ENCODE measurements around the gene C19orf44. TPM values are rescaled to one million over a fixed set of nuclear protein-coding genes. Genes with fewer than 3 reads are reported as not detected.
"Not testable (repeated sequence)": the region's sequence is repeated elsewhere in the genome, so short reads cannot be mapped to it uniquely, and the experiment has no call there.

The C19orf44 gene
- total RNA-seq, 1 donor from 2014 or later, result 2.8 TPM

DNA sequence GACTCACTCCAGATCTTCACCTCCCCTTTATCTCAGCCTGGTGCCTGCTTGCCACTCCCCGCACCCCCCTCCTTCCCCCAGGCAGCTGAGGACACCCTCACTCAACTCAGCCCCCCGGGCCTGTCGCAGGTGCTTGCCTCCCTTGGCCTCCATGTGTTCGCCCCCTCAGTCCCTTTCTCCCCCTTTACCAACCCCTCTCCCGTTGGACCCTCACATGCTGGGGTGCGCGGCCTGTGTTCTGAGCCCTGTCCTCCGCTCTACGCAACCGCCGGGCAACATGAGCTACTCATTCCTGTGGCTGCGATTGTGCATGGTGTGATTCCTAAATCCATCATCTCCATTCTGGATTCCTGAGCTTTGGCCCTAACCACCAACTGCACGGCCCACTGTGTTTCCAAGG is 40.9 kb downstream of the C19orf44 start:
- no peak for DNase-seq

DNA sequence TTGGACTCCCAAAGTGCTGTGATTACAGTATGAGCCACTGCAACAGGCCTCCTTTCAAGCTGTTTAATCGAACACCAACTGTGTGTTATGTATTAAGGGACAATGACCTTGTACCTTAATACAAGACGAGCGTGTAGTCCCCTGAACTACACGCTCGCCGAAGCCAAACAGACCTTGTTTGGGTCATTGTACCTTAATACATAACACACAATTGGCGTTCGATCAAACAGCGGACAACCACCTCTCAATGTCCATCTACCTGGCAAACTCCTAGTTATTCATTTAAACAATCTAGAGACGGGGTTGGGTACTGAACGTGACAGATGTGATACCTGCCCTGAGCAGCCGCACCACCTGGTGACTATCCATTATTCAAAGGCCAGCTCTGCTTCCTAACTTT is 44.8 kb downstream of the C19orf44 start:
- DNase-seq, result no peak

DNA sequence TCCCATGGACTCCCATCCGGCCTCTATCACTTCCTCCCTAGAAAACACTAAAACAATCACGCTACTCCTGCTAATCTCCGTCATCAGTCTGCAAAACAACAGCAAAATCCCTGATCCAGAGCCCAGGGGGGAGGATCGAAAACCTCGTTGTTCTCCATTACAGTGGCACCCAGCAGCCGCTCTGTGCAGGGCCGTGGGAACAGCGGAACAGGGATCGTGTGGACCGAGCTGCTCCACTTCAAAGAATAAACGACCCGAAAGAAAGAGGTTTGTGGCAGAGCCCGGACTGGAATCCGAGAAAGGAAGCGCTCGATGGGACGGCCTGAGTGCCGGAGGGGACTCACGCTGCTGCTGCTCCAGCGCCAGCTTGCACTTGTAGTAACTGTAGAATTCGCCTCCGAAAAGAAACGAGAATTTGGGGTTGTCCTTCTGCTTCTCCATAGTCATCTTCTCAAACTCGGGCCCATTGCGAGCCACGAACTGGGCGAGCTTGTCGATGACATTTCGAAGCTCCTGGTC is 45.4 kb downstream of the C19orf44 start:
- no peak for DNase-seq

DNA sequence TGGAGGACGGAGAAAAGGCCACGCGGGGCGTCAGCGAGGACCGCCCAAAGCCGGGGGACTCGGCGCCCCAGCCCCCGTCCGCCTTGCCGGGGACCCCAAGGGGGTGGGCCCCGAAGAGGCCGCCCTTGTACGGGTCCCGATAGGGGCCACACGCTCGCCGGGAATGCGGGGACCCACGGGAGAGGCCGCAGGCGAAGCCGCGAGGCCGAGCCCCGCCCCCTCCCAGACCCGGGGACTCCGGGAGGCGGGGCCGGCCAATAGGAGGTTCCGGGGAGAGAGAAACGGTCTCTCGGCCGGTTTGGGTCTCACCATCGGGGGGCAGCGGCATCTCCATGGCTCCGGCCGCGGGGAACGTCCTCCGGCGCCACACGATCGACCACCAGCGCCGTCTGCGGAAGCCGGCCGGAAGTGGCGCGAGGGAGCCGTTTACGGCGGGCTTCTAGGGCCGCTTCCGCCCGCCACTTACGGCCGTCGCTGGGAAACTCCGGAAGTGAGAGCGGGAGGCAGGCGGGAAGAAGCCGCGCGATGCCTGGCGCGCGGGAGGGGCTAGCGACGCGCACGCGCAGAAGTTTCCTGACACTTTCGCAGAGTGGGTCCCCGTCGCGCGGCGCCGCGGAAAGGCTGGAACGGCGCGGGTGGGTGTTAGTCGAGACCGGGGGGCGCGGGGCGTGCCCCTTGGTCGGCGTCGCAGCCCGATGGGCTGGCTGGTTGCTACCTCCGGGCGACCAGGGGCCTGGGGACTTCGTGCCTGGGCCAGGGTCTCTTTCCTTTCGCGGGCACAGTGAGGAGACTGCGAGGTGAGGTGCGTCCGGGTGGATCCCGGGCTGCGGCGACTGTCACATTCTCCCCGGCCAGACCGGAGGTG is 46.1 kb downstream of the C19orf44 start, which contains the start of gene CHERP:
Gene CHERP, minus strand, starts transcription at position 393 of the 865 bp plus-strand sequence. Its CDS starts 59 bp downstream, at position 334.
- peak; percentile 86 for DNase-seq

DNA sequence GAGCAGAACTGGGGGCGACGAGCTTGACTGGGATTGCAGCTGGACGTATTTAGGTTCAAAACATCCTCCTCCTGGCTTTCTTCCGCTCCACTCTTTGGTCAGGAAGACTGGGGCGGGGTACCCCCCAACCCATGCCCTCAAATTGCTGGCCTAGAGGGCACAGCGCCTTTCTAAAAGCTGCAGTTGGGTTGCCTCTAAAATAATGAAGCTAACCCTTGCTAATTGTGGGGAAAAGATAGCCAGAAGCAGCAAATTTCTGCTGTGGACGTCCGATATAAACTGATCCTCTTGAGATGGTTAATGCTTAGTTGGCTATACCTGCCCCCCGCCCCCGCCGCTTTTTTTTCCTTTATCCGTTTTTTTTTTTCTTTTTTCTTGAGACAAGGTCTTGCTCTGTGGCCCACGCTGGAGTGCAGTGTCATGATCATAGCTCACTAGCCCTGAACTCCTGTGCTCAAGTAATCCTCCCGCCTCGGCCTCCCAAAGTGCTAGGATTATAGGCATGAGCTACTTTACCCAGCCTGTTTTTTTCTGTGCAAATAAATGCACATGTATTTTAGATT is 46.8 kb downstream of the C19orf44 start:
- no peak for DNase-seq

DNA sequence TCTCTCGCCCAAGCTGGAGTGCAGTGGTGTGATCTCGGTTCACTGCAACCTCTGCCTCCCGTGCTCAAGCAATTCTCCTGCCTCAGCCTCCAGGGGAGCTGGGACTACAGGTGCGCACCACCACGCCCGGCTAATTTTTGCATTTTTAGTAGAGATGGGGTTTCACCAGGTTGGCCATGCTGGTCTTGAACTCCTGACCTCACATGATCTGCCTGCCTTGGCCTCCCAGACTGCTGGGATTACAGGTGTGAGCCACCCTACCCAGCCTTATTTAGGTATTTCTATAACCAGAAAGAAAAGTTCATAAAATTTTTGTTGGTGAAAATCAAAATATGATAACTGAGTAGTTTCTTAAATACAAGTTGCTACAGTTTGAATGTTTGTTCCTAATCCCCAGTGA is 47.5 kb downstream of the C19orf44 start:
- DNase-seq, result not testable (repeated sequence)

DNA sequence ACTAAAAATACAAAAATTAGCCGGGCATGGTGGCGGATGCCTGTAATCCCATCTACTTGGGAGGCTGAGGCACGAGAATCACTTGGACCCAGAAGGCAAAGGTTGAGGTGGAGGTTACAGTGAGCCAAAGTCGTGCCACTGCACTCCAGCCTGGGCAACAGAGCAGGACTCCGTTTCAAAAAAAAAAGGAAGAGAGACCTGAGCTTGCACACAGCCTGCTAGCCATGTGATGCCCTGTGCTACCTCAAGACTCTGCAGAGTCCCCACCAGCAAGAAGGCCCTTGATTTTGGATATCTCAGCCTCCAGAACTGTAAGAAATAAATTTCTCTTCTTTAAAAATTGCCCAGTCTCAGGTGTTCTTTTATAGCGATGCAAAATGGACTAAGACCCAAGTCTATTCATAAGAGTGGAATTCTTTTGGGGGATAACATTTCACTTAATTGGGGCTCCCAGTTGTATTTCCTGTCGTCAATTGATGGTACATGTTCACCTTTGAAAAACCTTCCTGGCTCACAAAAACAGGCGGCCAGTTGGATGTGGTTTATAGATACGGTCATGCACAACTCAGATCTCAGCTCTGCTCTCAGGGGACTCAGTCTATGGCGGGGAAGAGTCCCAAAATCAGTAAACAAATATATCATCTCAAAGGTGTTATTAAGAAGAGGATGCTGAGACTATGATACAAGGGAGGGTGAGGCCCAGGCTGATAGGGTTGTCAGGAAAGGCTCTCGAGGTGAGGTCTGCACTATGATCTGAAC is 48.5 kb downstream of the C19orf44 start:
- no peak for DNase-seq

DNA sequence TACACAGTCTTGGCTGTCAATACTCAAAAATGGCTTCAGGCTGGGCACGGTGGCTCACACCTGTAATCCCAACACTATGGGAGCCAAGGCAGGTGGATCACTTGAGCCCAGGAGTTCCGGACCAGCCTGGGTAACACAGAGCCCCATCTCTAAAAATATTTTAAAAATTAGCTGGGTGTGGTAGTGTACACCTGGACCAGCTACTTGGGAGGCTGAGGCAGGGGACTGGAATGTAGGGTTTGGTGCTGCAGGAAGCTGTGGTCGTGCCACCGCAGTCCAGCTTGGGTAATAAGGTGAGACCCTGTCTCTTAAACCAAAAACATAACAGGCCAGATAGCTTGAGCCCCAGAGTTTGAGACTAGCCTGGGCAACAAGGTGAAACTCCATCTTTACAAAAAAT is 52.8 kb downstream of the C19orf44 start:
- no peak for DNase-seq

DNA sequence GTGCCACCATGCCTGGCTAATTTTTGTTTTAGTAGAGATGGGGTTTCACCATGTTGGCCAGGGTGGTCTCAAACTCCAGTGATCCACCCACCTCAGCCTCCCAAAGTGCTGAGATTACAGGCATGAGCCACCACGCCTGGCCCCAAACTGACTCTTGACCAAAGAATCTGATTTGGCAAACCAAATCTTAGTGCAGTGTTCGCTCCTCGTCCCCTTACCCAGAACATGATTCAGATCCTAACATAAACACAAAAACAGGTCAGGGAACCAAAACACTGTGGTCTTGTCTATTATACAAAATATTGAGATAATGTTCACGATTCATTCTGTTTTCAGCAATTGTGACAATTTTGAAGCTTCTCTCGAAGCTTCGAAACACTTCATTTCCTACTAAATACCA is 55.7 kb downstream of the C19orf44 start:
- DNase-seq, result not testable (repeated sequence)

DNA sequence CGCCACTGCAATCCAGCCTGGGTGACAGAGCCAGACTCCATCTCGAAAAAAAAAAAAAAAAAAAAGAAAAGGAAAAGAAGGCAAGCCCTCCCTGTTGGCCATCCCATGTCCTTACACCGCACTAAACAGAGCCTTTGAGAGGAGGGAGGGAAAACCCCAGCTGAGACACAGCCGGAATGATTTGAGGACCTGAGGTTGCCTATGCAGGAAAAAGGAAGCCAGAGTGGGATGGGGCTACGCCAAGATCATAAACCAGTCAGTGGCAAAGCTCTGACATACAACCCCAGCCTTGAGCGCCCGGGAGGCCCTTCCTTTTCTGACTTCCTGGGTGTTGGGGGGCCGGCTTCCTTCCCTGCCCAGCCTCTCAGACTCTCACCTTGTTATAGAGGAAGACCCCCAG is 58.6 kb downstream of the C19orf44 start:
- no peak for DNase-seq

DNA sequence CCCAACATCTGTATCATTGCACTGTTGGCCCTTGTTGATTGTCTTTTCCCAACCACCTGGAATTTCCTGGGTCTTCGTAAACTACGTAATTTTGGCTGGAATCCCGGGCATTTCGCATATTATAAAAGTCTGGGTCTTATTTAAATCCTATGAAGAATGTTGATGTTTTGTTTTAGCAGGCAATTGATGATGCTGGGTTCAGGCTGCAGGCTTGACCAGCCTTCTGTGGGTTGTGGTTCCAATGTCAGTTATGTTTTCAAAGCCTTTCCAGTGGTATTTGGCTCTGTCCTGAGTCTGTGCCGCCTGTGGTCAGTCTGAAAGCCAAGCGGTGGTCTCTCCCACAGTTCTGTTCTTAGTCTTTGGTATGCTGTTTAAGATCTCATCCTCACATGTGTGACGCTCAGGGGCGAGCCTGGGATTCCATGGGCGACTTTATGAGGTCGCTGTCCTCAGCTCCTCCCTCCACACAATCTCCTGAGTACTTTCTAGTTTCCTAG is 63.6 kb downstream of the C19orf44 start:
- DNase-seq, result no peak

DNA sequence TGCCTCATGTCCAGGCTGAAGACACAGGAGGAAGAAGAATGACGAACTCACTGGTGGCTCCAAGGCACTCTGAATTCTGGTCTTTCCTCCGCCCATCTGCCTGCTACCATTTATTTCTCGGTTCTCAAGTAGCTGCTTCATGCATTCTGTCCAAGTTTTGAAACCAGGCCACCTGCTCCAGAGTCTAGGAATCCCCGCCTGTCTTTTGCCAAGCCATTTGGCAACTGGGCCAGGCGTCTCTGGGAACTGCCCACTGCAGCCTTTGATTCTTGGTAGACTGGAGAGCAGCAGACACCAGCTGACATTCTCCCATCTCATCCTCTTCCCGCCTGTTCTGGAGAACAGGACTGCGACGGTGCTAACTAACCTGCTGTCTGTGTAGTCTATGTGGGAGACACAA is 65.2 kb downstream of the C19orf44 start:
- peak; percentile 20 for DNase-seq

DNA sequence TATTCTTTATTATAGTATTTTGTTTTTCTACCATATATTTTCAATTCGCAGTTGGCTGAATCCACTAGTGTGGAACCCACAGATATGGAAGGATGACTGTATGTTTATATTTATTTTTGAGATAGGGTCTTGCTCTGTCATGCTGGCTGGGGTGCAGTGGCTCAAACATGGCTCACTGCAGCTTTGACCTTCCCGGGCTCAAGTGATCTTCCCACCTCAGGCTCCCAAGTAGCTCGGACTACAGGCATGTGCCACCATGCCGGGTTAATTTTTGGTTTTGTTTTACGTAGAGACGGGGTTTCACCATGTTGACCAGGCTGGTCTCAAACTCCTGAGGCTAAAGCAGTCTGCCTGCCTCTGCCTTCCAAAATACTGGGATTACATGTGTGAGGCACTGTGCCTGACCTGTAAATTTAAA is 66.4 kb downstream of the C19orf44 start:
- no peak for DNase-seq

DNA sequence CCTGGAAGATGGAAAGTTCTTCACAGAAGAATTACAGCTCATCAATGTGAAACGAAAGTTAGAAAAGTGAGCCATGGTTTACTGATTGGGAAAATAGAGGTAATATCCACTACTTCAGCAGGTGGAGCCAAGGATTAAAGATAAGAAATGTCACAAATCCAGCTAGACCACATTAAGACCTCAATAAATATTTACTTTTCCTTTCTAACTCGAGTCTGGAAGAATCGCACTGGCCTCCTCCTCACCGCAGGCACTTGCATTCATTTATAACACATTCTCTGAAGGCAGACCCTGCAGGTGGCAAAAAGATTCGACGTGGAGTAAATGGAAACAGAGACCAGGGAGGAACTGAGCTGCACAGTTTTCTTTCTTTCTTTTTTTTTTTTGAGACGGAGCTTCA is 68.6 kb downstream of the C19orf44 start:
- DNase-seq, result no peak

DNA sequence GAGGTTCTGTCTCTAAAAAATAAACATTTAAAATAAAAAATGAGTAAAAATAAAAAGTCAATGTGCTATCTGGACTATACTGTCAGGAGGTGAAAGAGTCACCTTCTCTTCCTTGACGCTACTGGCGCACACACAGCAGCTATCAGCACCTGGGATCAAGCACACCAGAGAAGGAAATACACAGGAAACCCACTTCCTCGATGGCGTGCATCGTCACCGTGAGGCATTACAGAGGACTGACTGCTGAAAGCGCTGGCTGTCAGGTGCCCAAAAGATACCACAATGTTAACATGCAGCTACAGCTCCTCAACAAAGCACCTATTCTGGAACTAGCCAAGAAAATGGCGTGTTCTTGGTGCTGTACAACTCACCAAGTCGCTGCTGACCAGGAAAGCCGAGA is 70.0 kb downstream of the C19orf44 start:
- DNase-seq, result no peak

DNA sequence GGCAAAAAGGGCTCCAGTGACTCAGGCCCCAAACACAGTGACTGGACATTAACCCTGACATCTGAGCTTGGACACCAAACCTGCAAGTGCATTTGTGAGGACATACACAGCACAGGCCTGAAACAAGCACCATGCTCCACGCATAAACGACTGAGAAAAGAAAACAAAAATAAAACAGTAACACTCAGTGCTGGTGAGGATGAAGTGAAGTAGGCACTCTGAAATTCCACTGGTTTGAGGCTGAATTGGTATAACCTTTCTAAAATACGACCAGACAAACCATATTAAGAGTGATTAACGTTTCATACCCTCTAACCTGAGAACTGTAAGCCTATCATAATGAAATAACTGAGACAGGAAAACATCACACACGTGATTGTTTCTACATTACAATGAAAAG is 70.5 kb downstream of the C19orf44 start:
- DNase-seq, result no peak

DNA sequence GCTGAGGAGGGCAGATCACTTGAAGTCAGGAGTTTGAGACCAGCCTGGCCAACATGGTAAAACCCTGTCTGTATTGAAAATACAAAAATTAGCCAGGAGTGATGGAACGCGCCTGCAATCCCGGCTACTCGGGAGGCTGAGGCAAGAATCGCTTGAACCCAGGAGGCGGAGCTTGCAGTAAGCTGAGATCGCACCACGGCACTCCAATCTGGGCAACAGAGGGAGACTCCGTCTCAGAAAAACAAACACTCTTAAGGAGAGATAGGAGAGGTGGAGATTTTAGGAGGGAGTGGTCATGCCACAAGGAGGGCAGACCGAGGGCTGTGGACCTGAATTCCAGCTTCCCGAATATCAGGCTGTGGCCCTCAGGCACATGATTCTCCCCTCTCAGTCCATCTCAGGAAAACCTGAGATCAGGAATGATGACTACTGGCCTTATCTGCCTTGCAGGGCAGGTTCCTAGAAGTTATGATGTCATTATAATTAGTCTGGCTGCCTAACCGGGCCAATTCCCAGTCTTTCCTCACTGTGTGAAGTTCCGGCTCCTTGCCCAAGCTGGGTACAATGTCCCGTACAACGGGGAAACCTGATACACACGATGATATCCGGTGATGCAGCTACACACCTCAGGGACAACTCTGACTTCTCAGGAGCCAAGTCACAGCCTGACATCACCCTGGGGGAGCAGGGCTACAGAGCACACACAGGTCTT is 73.6 kb downstream of the C19orf44 start:
- no peak for DNase-seq

Small RNA genes within 50 kb of the gene (small RNA-seq; reads per million reads assigned to genes)
- gene RN7SL146P, result not detected

Other genes starting within 250 kb of the C19orf44 start
- 3.1 TPM for gene KLF2, start 171.6 kb upstream of the C19orf44 start, total RNA-seq
- gene EPS15L1, start 24.4 kb upstream of the C19orf44 start, total RNA-seq, result 11.4 TPM
- gene CALR3, start 227 bp upstream of the C19orf44 start, total RNA-seq, result not detected
- gene CHERP, start 46.0 kb downstream of the C19orf44 start, total RNA-seq, result 4.4 TPM
- 25.3 TPM for gene SLC35E1, start 76.0 kb downstream of the C19orf44 start, total RNA-seq
- 3.3 TPM for gene MED26, start 131.8 kb downstream of the C19orf44 start, total RNA-seq
- gene SMIM7, start 163.8 kb downstream of the C19orf44 start, total RNA-seq, result 44.5 TPM
- 8.4 TPM for gene TMEM38A, start 164.7 kb downstream of the C19orf44 start, total RNA-seq
- 0.31 TPM for gene NWD1, start 223.5 kb downstream of the C19orf44 start, total RNA-seq

Measured in occipital lobe (tissue), 3 donors.